GM19240 (cell line): ENCODE results near the gene AARS1.
"Not testable (repeated sequence)": the region's sequence is repeated elsewhere in the genome, so short reads cannot be mapped to it uniquely, and the experiment has no call there.

Experiments used
- DNase-seq: peaks from one replicate; pipeline ENCODE4 v3.0.0; 2011; ENCODE audit warnings: low spot score; ENCODE audit not compliant: insufficient read length

The AARS1 gene

DNA sequence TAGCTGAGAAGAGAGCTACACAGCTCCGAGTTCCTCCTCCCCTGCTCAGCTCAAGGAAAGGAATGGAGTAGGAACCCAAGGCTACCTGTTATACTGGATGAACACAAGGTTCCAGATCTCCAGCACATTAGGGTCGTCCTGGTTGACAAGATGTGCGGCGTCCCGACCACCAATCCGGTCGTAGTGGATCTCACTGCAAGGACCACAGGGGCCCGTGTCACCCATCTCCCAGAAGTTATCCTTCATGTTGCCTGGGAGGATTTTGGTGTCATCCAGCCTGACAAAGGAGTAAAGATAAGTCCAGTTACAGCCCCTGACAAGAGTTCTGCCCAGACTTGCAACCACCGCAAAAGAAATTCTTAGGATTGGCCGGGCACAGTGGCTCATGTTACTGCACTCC lies 17.6 kb downstream of the AARS1 start:
- no peak for DNase-seq

DNA sequence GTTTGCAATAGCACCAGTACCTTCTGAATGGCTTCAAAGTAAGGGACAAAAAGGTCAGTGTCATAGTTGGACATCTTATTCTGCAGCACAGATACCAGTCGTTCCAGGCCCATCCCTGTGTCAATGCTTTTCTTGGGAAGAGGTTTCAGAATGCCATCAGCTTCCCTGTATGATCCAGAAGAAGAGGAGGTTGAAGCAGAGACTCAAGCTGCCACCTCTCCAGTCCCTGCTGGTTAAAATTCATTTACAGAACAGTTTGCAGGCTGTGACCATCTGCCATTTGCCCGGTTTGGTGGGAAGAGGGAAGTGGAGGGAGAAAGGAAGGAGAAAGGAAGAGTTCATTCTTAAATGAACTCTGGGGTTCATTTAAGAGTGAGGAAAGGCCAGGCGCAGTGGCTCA lies 19.1 kb downstream of the AARS1 start:
- no peak for DNase-seq

GRCh38 chr16:70269471-70269870 lies 19.8 kb downstream of the AARS1 start:
- DNase-seq, result no peak

- DNase-seq, result not testable (repeated sequence)
These were observed 21.4 kb downstream of the AARS1 start for GRCh38 chr16:70267922-70268321.

GRCh38 chr16:70267516-70267915 lies 21.8 kb downstream of the AARS1 start:
- no peak for DNase-seq

DNA sequence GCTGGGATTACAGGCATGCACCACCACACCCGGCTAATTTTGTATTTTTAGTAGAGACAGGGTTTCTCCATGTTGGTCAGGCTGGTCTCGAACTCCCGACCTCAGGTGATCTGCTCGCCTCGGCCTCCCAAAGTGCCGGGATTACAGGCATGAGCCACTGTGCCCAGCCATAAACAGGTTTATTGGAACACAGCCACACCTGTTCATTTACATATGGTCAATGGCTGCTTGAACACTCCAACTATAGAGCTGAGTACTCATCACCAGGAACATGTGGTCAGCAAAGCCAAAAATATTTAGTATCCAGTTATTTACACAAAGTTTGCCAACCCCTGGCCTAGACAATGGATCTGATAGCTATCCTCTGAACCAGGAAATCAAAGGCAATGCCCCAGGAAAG lies 29.4 kb downstream of the AARS1 start:
- DNase-seq, result not testable (repeated sequence)

DNA sequence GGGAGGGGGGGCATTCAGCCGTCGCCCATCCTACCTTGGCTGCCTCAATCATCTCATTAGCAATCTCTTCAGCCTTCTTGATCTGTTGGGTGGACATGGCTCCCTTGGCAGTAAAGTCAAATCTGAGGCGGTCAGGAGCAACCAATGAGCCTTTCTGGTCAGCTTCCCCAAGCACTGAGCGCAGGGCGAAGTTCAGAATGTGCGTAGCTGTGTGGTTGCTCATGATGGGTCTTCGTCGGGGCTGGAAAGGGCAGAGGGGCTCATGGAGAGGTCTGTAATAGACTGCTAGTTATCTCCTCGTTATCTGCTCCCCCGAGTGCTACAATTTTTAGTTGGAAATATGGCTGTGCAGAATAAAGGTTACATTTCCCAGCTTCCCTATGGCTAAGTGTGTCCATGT lies 30.4 kb downstream of the AARS1 start:
- no peak for DNase-seq

DNA sequence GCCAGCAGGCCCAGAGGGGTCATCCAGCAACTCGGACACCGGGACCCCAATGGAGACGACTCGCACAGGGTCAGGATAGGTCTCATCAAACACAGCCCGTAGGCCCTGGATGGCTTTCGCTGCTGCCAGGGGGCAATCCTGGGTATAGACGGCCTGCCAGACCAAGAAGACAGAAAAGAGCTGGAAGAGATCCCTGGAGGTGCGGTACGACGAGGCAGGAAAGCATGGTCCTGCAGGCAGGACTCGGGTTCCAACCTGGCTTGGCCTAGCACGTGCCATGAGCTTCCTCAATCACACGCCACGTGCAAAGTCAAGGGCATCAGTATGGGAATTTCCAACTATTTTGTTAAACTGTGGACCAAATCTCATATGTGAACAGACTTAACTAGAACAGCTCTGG lies 31.2 kb downstream of the AARS1 start:
- no peak for DNase-seq

DNA sequence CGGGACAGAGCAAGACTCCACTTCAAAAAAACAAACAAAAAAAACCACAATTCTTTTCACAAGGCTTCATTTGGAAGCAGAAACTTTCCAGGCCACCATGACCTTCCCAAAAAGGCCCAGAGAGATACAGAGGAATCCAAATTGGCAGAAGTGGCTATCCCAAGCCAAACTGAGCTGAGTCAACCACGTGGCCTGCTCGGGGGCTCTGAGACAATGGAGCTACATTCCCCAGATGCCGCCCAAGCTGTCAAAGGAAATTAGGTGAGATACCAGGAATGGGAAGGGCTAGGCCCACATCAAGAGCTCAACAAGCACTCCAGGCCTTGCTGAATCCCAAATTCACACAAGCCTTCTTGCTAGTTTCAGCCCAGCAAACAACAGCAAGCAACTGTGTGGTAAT lies 31.9 kb downstream of the AARS1 start:
- DNase-seq, result no peak

GRCh38 chr16:70255574-70255973 lies 33.7 kb downstream of the AARS1 start:
- DNase-seq, result no peak

GRCh38 chr16:70254965-70255286 lies 34.4 kb downstream of the AARS1 start:
- no peak for DNase-seq

GRCh38 chr16:70254180-70254964 lies 34.9 kb downstream of the AARS1 start:
- no peak for DNase-seq

DNA sequence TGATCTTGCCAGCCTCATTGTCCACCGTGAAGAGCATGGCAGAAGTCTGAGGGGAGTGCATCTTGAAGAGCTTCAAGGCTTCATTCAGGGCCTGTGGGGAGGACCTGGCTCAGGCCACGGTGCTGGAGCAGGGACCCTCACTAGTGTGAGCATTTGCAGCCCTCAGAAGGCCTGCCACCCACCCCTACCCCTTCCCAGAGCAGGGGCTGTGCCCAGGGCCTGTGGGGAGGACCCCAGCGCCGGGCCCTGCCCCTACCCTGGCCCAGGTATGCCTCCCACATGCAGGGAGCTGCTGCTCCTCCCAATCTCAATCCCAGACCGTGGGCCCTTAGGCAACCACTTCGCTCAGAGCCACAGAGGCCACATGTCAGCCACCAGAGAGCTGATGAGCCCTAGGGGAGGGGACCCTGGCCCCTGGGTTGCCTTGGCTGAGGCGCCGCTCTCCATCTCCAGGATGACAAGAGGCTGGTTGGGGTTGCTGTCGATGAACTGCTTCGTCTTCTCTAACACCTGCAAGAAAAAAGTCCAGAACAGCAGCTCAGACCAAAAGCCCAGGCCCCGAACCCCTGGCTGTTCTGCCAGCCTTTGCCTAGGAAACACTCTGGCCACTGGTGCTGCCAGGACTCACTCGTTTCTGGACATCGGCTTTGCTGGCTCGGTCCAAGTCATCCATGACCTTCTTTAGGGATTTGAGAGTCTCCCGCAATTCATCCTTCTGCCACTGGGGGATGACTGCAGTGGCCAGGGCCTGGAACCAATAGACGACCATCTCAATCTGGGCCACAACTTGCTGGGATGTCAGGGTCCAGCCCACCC lies 35.8 kb downstream of the AARS1 start:
- no peak for DNase-seq

DNA sequence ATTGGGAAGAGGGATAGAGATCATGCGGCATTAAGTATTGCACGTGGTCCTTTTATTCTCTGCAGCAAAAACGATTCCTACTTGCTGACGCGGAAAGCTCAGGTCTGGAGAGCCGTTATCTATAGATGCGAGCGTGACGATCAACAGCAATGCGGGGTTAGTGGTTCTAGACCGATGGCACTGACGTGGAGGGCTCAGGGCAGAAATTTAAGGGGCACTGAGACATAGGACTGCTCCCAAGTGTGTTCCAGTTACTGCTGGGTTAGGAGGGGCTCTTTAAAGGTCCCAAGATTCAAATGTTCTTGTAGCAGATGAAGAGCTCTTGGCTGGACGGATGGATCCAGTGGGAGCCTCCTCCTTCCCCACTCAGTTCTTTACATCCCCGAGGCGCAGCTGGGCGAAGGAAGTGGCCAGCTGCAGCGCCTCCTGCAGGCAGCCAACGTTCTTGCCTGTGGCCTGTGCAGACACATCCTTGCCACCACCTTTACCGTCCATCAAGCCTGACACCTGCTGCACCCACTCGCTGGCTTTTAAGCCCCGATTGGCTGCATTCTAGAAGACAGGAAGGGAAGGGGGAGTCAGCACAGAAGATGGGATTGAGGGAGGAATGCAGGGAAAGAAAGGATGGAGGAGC lies 36.8 kb downstream of the AARS1 start:
- DNase-seq, result no peak

- DNase-seq, result peak; percentile 92
These were observed 37.5 kb downstream of the AARS1 start, which contains the start of gene EXOSC6 for GRCh38 chr16:70251629-70252354. Gene EXOSC6, minus strand, starts transcription at chr16:70251940. Its CDS starts 40 bp downstream, at chr16:70251900.

DNA sequence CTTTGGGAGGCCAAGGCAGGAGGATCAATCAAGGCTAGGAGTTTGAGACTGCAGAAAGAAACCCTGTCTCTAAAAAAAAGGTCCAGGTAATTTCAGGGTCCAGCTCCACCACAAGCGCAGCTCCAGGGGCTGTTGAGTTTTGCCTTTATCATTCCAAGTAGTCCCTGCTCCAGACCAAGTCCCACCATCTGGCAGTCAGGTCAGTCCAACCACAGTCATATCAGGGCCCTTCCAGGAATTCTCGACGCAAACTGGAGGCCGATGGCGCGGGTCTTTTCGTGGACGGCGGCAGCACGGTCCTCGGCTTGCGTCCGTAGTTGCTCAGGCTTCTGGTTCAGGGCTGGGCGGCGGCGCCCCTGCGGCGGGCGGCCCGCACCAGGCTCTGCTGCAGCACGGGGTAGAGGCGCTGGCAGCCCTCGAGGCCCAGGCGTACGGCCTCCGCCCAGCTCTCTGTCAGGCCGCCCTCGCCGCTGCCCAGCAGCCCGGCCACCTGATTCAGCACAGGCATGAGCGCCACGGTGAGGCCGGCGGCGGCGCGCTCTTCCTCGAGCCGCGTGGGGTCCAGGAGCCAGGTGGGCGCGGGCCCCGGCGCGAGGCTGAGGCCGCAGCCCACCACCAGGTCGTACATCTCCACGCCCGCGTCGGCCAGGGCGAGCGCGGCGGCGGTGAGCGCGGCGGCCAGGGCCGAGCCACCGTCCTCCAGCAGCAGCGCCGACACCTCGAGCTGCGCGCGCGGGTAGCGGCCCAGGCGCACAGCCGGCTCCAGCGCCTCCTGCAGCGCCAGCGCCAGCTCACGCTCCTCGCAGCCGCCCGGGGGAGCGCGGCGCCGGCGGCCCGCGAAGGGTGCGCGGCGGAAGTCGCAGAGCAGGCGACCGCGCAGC lies 38.3 kb downstream of the AARS1 start:
- DNase-seq, result no peak

GRCh38 chr16:70249697-70250096 lies 39.6 kb downstream of the AARS1 start:
- DNase-seq, result not testable (repeated sequence)

DNA sequence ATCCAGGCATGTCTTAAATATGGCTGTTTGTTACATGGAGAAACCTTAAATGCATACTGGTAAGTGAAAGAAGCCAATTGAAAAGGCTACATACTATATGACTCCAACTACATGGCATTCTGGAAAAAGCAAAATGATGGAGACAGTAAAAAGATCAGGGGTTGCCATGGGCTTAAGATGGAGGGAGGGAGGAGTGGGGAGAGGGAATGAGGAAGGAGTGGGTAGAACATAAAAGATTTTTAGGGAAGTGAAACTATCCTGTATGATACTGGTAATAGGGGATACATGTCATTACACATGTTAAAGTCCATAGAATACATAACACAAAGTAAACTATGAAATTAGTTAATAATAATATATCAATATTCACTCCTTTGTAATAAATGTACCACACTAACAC lies 50.5 kb downstream of the AARS1 start:
- DNase-seq, result not testable (repeated sequence)

DNA sequence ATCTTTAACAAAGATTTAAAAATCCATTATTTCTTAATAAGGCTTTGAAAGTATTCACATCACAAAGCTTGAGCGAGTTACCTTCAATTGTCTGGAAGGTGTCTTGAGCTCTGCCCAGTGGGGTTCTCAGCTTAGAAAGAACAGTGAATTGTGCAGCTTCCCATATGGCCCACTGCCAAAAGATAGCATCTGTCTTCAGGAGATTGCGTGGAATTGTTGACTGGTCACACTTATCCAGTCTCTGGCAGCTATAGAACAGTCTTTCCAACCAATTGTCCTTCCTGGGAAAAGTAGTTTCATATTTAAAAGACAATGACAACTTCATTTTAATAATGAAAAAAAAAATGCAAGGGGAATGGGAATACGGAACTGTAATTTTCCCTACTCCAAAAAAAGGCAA lies 57.5 kb downstream of the AARS1 start:
- DNase-seq, result not testable (repeated sequence)

DNA sequence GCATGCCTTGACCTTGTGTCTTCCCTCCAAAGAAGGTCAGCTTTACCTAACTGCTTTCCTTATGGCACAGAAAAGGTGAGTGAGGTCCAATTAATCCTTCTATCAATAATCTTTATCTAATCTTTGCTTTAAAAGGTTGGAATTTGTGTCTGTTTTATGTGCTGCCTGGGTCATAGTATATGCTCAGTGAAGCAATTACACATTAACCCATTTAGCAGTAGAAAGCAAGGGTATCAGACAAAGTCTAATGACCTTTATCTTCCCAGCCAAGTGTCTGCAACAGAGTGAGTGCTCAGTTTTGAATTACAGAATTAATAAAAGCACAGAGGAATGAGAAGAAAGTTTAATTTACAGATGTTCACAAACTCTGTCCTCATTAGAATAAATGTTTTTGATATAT lies 63.3 kb downstream of the AARS1 start:
- not testable (repeated sequence) for DNase-seq

GRCh38 chr16:70225430-70225829 lies 63.9 kb downstream of the AARS1 start:
- not testable (repeated sequence) for DNase-seq
